Stomach (tissue), 4 donors: ENCODE data around the gene FAM222B.

ENCODE experiments used
- EP300 ChIP-seq: sonication (generic); formaldehyde crosslinking; IDR thresholded peaks from one replicate; pipeline ENCODE4 v1.6.1; 2017; ENCODE audit warnings: antibody characterized with exemption
- POLR2A ChIP-seq, 4 donors: fragments of 450-650 bp; IDR thresholded peaks; one replicate each; pipeline ENCODE4 v1.6.1; 2016; ENCODE audit warnings: antibody characterized with exemption in 4 of 4, control low read depth in 2 of 4, mild to moderate bottlenecking in 1 of 4, moderate library complexity in 1 of 4
- TF ChIP-seq, protein P1 (sequence below), 7 experiments: fragments of 450-650 bp in 4 of 7; fragments of 200-600 bp in 3 of 7; sonication (generic) in 3 of 7; IDR thresholded peaks; one replicate each; pipeline ENCODE4 v1.5.1; 2016 to 2019; ENCODE audit warnings: antibody characterized with exemption in 7 of 7, control low read depth in 2 of 7, mild to moderate bottlenecking in 1 of 7

GRCh38 chr17:28885363-28885762 is 42.8 kb upstream of the FAM222B start:
- TF ChIP-seq, protein P1, sequence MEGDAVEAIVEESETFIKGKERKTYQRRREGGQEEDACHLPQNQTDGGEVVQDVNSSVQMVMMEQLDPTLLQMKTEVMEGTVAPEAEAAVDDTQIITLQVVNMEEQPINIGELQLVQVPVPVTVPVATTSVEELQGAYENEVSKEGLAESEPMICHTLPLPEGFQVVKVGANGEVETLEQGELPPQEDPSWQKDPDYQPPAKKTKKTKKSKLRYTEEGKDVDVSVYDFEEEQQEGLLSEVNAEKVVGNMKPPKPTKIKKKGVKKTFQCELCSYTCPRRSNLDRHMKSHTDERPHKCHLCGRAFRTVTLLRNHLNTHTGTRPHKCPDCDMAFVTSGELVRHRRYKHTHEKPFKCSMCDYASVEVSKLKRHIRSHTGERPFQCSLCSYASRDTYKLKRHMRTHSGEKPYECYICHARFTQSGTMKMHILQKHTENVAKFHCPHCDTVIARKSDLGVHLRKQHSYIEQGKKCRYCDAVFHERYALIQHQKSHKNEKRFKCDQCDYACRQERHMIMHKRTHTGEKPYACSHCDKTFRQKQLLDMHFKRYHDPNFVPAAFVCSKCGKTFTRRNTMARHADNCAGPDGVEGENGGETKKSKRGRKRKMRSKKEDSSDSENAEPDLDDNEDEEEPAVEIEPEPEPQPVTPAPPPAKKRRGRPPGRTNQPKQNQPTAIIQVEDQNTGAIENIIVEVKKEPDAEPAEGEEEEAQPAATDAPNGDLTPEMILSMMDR (IDR thresholded peaks at IDR 0.05), result no peak
- TF ChIP-seq EP300 (no peak), POLR2A (IDR thresholded peaks at IDR 0.05) (no peak)
